H1 (cell line): Measurements from ENCODE around the gene TMEM115. TPM values are rescaled to one million over a fixed set of nuclear protein-coding genes. Genes with fewer than 3 reads are reported as not detected.

Experiments used
- EP300 ChIP-seq, 2 experiments: IDR thresholded peaks; 1 replicate in 1 of 2; 2 replicates in 1 of 2; pipeline ENCODE4 v1.6.1; 2011 to 2012; ENCODE audit warnings: low read depth in 2 of 2, low read length in 2 of 2, mild to moderate bottlenecking in 2 of 2, borderline replicate concordance in 1 of 2, inconsistent platforms in 1 of 2, moderate library complexity in 1 of 2
- EZH2 ChIP-seq: fragments of 200-600 bp; sonication (generic); IDR thresholded peaks from 2 replicates; pipeline ENCODE4 v1.7.1; 2012; ENCODE audit warnings: low read depth, mild to moderate bottlenecking, moderate library complexity, low read length, inconsistent platforms; ENCODE audit not compliant: severe bottlenecking
- GABPA ChIP-seq: IDR thresholded peaks from 2 replicates; pipeline ENCODE4 v1.6.1; 2011; ENCODE audit warnings: mild to moderate bottlenecking, low read length, moderate library complexity, borderline replicate concordance; ENCODE audit not compliant: insufficient read depth
- KDM4A ChIP-seq: IDR thresholded peaks from one replicate; pipeline ENCODE4 v1.7.1; 2012; ENCODE audit warnings: low read depth, mild to moderate bottlenecking, moderate library complexity, low read length, inconsistent platforms; ENCODE audit not compliant: severe bottlenecking
- RFX5 ChIP-seq: IDR thresholded peaks from 2 replicates; pipeline ENCODE4 v1.6.1; 2011; ENCODE audit warnings: low read depth, low read length, improper control_type of control experiment, borderline replicate concordance
- TAF1 ChIP-seq: IDR thresholded peaks from 2 replicates; pipeline ENCODE4 v1.6.1; 2011; ENCODE audit warnings: mild to moderate bottlenecking, low read depth, low read length
- polyA plus RNA-seq, 7 experiments: library from polyadenylated mRNA; depleted of rRNA in 3 of 7; stranded (reverse) in 5 of 7; unstranded in 2 of 7; fragments of >200 nt in 5 of 7; fragments of 200-250 nt in 2 of 7; gene quantifications; 1 replicate in 5 of 7; 2 replicates in 1 of 7; 4 replicates in 1 of 7; pipeline versions ENCODE4 v1.2.1 to v1.2.3, GENCODE V29; 2011 to 2013; ENCODE audit warnings: missing spikeins in 2 of 7, mixed read lengths in 2 of 7
- total RNA-seq: library from RNA; stranded (reverse); fragmentation: NEBNext Ultra II Directional; extraction: Animal tissue kit (Norgen Biotek cat#: 25700); gene quantifications from 2 replicates; pipeline ENCODE4 v1.2.1, GENCODE V29; 2021

TMEM115 gene
- total and polyA plus RNA-seq, 2 of the 8 experiments (the other 6 are each of a cell fraction or from before 2014, with no cell fraction given): 25.4 to 32.4 TPM

GRCh38 chr3:50330330-50330729 lies 29.0 kb downstream of the TMEM115 start (continued):
- TF ChIP-seq EZH2 (no peak), TAF1 (no peak), RFX5 (no peak), KDM4A (no peak), EP300 (IDR thresholded peaks at IDR 0.05; ENCODE audit: borderline replicate concordance in 1 of 2, low read depth in 2 of 2, low read length in 2 of 2) (no peak), GABPA (no peak)
